B cell (primary cell): ENCODE data around the gene PFDN5.

ENCODE experiments used
- EZH2 ChIP-seq: IDR thresholded peaks from 2 replicates; pipeline ENCODE4 v1.6.1; 2012; ENCODE audit warnings: borderline replicate concordance, low read depth, mild to moderate bottlenecking, moderate library complexity, low read length; ENCODE audit not compliant: insufficient read depth, poor library complexity, severe bottlenecking
- TF ChIP-seq, protein P1 (sequence below): fragments of 200-600 bp; IDR thresholded peaks from one replicate; pipeline ENCODE4 v1.8.0; 2022; ENCODE audit warnings: antibody characterized with exemption, mild to moderate bottlenecking

- TF ChIP-seq, protein P1, sequence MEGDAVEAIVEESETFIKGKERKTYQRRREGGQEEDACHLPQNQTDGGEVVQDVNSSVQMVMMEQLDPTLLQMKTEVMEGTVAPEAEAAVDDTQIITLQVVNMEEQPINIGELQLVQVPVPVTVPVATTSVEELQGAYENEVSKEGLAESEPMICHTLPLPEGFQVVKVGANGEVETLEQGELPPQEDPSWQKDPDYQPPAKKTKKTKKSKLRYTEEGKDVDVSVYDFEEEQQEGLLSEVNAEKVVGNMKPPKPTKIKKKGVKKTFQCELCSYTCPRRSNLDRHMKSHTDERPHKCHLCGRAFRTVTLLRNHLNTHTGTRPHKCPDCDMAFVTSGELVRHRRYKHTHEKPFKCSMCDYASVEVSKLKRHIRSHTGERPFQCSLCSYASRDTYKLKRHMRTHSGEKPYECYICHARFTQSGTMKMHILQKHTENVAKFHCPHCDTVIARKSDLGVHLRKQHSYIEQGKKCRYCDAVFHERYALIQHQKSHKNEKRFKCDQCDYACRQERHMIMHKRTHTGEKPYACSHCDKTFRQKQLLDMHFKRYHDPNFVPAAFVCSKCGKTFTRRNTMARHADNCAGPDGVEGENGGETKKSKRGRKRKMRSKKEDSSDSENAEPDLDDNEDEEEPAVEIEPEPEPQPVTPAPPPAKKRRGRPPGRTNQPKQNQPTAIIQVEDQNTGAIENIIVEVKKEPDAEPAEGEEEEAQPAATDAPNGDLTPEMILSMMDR, result no peak
- no peak for TF ChIP-seq EZH2
Measured at GRCh38 chr12:53347905-53348304, 52.6 kb downstream of the PFDN5 start.
